Adrenal gland (tissue), 12 donors: Measurements from ENCODE around the gene JPH3. TPM values are rescaled to one million over a fixed set of nuclear protein-coding genes. Genes with fewer than 3 reads are reported as not detected.

Source experiments
- DNase-seq, 7 donors: peaks; one replicate each; pipeline ENCODE4 v3.0.0-alpha.2; 2019 to 2020
- H3K27ac ChIP-seq, 5 donors: fragments of 200-600 bp; sonication (generic) in 4 of 5; 1 replicate in 3 of 5; 2 replicates in 2 of 5; pipeline versions ENCODE4 v1.5.1 to v1.8.0; 2016 to 2020; ENCODE audit warnings: mild to moderate bottlenecking in 1 of 5
- H3K27me3 ChIP-seq: fragments of 200-600 bp; 2 replicates; pipeline ENCODE4 v1.8.0; 2021
- H3K36me3 ChIP-seq, 2 donors: fragments of 200-600 bp; replicated peaks in 1 of 2; 1 replicate in 1 of 2; 2 replicates in 1 of 2; pipeline versions ENCODE4 v1.5.1 to v1.8.0; 2018 to 2022
- H3K4me1 ChIP-seq, 2 donors: fragments of 200-600 bp; replicated peaks in 1 of 2; 1 replicate in 1 of 2; 2 replicates in 1 of 2; pipeline versions ENCODE4 v1.5.1 to v1.8.0; 2018 to 2021
- H3K4me3 ChIP-seq, 4 donors: fragments of 200-600 bp; sonication (generic) in 3 of 4; one replicate each; pipeline ENCODE4 v1.5.1; 2016 to 2018
- H3K9me3 ChIP-seq, 3 donors: fragments of 200-600 bp; sonication (generic) in 1 of 3; replicated peaks in 1 of 3; 1 replicate in 2 of 3; 2 replicates in 1 of 3; pipeline versions ENCODE4 v1.5.1 to v1.8.0; 2016 to 2021
- POLR2A ChIP-seq, 2 donors: fragments of 450-650 bp; IDR thresholded peaks; one replicate each; pipeline ENCODE4 v1.6.1; 2017; ENCODE audit warnings: antibody characterized with exemption in 2 of 2, mild to moderate bottlenecking in 2 of 2, moderate library complexity in 1 of 2
- WGBS, 4 donors: extraction: QIAGEN DNeasy Blood & Tissue Kit in 2 of 4; methylation state at CpG; one replicate each; pipeline versions ENCODE4 v1.1.5 to v1.1.7; 2013 to 2017; 5-methylcytosine and 5-hydroxymethylcytosine counted together
- intact Hi-C, 2 donors: fragments of 100-400 bp; cut with DNase I; formaldehyde crosslinking; loops; one replicate each; pipeline versions ENCODE4 v1.14.1 to v1.15.0; 2022 to 2023
- polyA plus RNA-seq, 3 donors: library from polyadenylated mRNA; stranded (reverse); fragments of 200-250 nt in 2 of 3; fragments of 350-450 nt in 1 of 3; fragmentation: Illumina TruSeq in 1 of 3; extraction: RNeasy Lipid Tissue Mini Kit (QIAGEN cat#74804) in 1 of 3; gene quantifications; one replicate each; pipeline ENCODE4 v1.2.3, GENCODE V29; 2013 to 2014
- total RNA-seq, 9 donors: library from RNA; depleted of rRNA in 4 of 9; stranded (reverse); fragments of >200 nt in 4 of 9; fragments of 120-200 nt in 1 of 9; fragmentation: NEBNext Ultra II Directional in 1 of 9; extraction: Animal tissue kit (Norgen Biotek cat#: 25700) in 1 of 9; gene quantifications; one replicate each; pipeline versions ENCODE4 v1.1.0 to v1.2.4, GENCODE V29; 2013 to 2023
- TF ChIP-seq, protein P1 (sequence below), 6 experiments: fragments of 450-650 bp in 4 of 6; fragments of 200-600 bp in 2 of 6; sonication (generic) in 1 of 6; IDR thresholded peaks; 1 replicate in 5 of 6; 2 replicates in 1 of 6; pipeline versions ENCODE4 v1.5.1 to v1.8.0; 2016 to 2021; ENCODE audit warnings: antibody characterized with exemption in 6 of 6, mild to moderate bottlenecking in 2 of 6, moderate library complexity in 1 of 6
- donor health status: healthy with polysubstance abuse.
- donor health status: Bipolar disorder and iron deficiency.
- donor health status: DM: yes; HTN: yes; CAD: no.
- donor health status: DM: no; HTN: no; CAD: no.
- donor health status: DM: no; HTN: no; CAD: no.
- donor health status: DM: yes; HTN: yes; CAD: no.

The JPH3 gene
- total and polyA plus RNA-seq, 12 donors, result 0.10 to 3.7 (median 0.71) TPM; not detected in 1

DNA sequence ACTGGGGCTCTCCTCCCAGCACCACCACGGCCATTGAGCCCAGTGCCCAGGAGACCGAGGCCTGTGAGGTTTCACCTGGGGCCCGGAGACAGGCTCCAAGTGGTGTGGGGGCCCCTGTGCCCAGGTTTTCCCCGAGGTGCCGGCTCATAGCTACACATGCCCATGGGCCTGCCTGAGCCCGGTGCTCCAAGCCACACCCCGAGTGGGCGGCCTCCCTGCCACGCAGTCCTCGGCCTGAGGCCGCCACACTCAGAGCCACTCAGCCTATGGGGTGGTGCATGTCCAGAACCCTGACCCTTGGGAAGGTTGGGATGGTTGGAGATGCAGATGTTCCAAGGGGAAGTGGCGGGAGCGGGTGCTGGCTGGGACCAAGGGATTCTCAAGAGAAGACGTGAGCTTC lies 24.1 kb downstream of the JPH3 start:
- Histone ChIP-seq H3K27me3 (no peaks in the 10 kb centered on the region), H3K4me1 (peaks cover 4 to 5% of the 10 kb centered on the region in 2 donors), H3K4me3 (no peak overlapping the region), H3K9me3 (no peaks in the 10 kb centered on the region), H3K27ac (no peak overlapping the region), H3K36me3 (no peaks in the 10 kb centered on the region)
- 86 to 91% (median 88%) methylated on average over 3 to 14 of the region's 14 CpGs for WGBS, 4 donors
- no peak for DNase-seq
- TF ChIP-seq, protein P1, sequence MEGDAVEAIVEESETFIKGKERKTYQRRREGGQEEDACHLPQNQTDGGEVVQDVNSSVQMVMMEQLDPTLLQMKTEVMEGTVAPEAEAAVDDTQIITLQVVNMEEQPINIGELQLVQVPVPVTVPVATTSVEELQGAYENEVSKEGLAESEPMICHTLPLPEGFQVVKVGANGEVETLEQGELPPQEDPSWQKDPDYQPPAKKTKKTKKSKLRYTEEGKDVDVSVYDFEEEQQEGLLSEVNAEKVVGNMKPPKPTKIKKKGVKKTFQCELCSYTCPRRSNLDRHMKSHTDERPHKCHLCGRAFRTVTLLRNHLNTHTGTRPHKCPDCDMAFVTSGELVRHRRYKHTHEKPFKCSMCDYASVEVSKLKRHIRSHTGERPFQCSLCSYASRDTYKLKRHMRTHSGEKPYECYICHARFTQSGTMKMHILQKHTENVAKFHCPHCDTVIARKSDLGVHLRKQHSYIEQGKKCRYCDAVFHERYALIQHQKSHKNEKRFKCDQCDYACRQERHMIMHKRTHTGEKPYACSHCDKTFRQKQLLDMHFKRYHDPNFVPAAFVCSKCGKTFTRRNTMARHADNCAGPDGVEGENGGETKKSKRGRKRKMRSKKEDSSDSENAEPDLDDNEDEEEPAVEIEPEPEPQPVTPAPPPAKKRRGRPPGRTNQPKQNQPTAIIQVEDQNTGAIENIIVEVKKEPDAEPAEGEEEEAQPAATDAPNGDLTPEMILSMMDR (IDR thresholded peaks at IDR 0.05), result no peak
- TF ChIP-seq POLR2A (IDR thresholded peaks at IDR 0.05), result no peak
- intact Hi-C loops, result no loop called here

DNA sequence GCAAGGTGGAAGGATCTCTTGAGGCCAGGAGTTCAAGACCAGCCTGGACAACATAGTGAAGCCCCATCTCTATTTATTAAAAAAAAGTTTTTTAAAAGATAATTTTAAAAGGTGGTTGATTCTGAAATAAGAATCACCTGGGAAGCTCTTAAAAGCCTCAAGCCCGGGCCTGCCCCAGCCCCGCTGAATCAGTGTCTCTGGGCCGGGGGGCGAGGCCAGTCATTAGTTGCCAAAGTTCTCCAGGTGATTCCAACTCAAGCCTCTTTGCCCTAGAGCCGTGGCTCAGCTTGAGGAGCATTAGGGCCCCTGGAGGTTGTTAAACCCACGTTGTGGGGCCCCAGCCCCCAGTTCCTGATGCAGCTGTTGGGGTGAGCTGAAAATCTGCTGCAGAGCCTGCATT lies 24.6 kb downstream of the JPH3 start:
- H3K4me1 ChIP-seq, result peaks cover 4 to 5% of the 10 kb centered on the region in 2 donors
- no peaks in the 10 kb centered on the region for H3K36me3 ChIP-seq
- TF ChIP-seq, protein P1 (IDR thresholded peaks at IDR 0.05), result no peak
- TF ChIP-seq POLR2A (IDR thresholded peaks at IDR 0.05), result no peak
- no peak overlapping the region for H3K4me3 ChIP-seq
- H3K27ac ChIP-seq, result no peak overlapping the region
- no peaks in the 10 kb centered on the region for H3K9me3 ChIP-seq
- no peaks in the 10 kb centered on the region for H3K27me3 ChIP-seq
- DNase-seq, result no peak
- 81 to 90% (median 84%) methylated on average over 6 of the region's 6 CpGs for WGBS, 4 donors
- intact Hi-C loops, result no loop called here

DNA sequence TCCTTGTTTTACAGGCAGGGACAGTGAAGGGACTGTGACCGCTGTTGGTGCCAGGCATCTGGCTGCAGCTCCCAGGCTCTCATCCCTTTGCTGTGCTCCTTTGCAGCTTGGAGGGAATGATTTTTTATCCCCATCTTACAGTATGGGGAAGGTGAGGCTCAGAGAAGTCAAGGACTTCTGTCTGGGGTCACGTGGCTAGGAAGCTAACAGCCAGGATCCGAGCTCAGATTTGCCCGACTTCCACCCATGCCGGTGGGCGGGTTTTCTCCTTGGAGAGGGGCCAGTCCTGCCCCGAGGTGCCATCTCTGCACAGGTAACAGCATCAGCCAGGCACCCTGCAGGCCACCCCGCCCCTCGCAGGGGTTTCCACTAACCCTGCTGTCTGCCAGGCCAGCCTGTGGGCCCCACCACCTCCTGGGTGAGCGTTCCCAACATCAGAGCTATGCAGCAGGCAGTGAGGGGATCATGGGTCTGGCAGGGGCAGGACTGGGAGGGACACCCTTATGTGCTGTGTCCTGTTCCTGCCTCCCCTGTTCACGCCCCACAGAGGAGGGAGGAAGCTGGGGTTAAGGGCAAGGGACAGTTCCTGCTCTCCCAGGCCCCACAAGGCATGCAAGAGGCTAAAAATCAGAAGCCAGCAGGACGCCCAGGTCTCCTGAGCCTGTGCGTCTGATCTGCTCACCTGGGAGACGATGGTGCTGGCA lies 25.4 kb downstream of the JPH3 start:
- Histone ChIP-seq H3K36me3 (no peaks in the 10 kb centered on the region), H3K27ac (no peak overlapping the region), H3K4me1 (peaks cover 4 to 5% of the 10 kb centered on the region in 2 donors), H3K9me3 (no peaks in the 10 kb centered on the region), H3K4me3 (no peak overlapping the region), H3K27me3 (no peaks in the 10 kb centered on the region)
- intact Hi-C loops, result no loop called here
- TF ChIP-seq, protein P1 (IDR thresholded peaks at IDR 0.05), result no peak
- no peak for TF ChIP-seq POLR2A (IDR thresholded peaks at IDR 0.05)
- 77 to 84% (median 81%) methylated on average over 10 to 14 of the region's 14 CpGs for WGBS, 4 donors
- no peak for DNase-seq

DNA sequence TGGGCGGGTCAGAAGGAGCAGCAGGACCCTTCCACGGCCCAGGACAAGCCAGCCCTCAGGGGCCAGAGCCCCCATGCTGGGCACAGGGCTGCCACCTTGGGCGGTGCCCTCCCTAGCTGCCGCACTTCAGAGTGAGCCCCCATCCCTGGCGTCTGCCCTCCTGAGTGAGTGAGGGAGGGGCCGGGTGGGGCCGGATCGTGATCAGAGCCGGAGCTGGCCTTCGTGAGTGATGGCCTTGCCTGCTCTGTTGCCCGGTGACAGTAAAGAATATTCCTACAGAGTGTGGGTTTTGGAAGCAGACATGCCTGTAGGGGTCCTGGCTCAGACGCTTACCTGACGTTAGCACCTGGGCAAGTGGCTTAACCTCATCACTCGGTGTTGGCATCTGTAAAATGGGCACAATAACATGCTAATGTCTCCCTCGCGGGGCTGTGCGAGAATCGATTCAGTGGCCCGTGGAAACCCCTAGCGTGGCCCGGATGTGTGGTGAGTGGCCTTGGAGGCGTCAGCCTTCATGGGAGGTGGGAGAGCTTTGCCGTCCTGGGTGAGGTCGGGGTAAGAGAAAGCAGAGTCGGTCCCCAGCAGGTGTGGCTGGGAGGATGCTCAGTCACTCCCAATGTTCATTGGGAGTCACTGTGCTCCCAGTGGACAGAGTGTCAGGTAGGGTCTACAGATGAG lies 26.1 kb downstream of the JPH3 start:
- H3K36me3 ChIP-seq, result no peaks in the 10 kb centered on the region
- TF ChIP-seq, protein P1 (IDR thresholded peaks at IDR 0.05), result no peak
- TF ChIP-seq POLR2A (IDR thresholded peaks at IDR 0.05), result no peak
- H3K27me3 ChIP-seq, result no peaks in the 10 kb centered on the region
- H3K4me3 ChIP-seq, result no peak overlapping the region
- peaks cover 4 to 5% of the 10 kb centered on the region in 2 donors for H3K4me1 ChIP-seq
- DNase-seq, result peak in 1 of 7 donors; percentile 22
- intact Hi-C loops, result no loop called here
- 56 to 80% (median 62%) methylated on average over 7 to 25 of the region's 25 CpGs for WGBS, 4 donors
- H3K27ac ChIP-seq, result peak overlapping the region in 1 of 5 donors; percentile 24
- no peaks in the 10 kb centered on the region for H3K9me3 ChIP-seq
